Epithelial cell of esophagus (primary cell): ENCODE measurements around the gene FAM200B.

ENCODE experiments used
- DNase-seq: peaks from one replicate; pipeline ENCODE4 v3.0.0; 2010; ENCODE audit warnings: low read depth
- H3K4me3 ChIP-seq: 2 replicates; pipeline ENCODE4 v1.5.1; 2011; ENCODE audit warnings: mild to moderate bottlenecking, low read length, control low read depth
- CTCF ChIP-seq: IDR thresholded peaks from 2 replicates; pipeline ENCODE4 v1.5.1; 2011; ENCODE audit warnings: low read depth, mild to moderate bottlenecking, low read length, control low read depth, inconsistent platforms; ENCODE audit not compliant: insufficient read depth; ENCODE audit errors: missing control alignments

The FAM200B gene

GRCh38 chr4:15676039-15676438, 5.6 kb upstream of the FAM200B start:
- H3K4me3 ChIP-seq = no peak overlapping the region
- DNase-seq = no peak
- TF ChIP-seq CTCF = no peak

GRCh38 chr4:15676899-15677298, 4.7 kb upstream of the FAM200B start:
- DNase-seq = no peak
- TF ChIP-seq CTCF = no peak
- H3K4me3 ChIP-seq = no peak overlapping the region

GRCh38 chr4:15677507-15677988, 4.1 kb upstream of the FAM200B start:
- peak; percentile 21 for TF ChIP-seq CTCF
- peak; percentile 99 for DNase-seq
- H3K4me3 ChIP-seq = no peak overlapping the region

GRCh38 chr4:15681067-15681371, 608 bp upstream of the FAM200B start:
- peak overlapping the region; percentile 98 for H3K4me3 ChIP-seq
- TF ChIP-seq CTCF = no peak
- no peak for DNase-seq

- TF ChIP-seq CTCF = no peak
- H3K4me3 ChIP-seq = peak overlapping the region; percentile 98
- peak; percentile 62 for DNase-seq
Measured at GRCh38 chr4:15682242-15683142, 865 bp downstream of the FAM200B start.

- H3K4me3 ChIP-seq = peak overlapping the region; percentile 98
- DNase-seq = no peak
- TF ChIP-seq CTCF = no peak
Measured at GRCh38 chr4:15683143-15683495, 1.5 kb downstream of the FAM200B start.

- no peak overlapping the region for H3K4me3 ChIP-seq
- no peak for DNase-seq
- no peak for TF ChIP-seq CTCF
Measured at GRCh38 chr4:15684498-15684897, 2.9 kb downstream of the FAM200B start.
